22Rv1 (cell line): ENCODE measurements around the gene C1orf159.
"Not testable (repeated sequence)": the region's sequence is repeated elsewhere in the genome, so short reads cannot be mapped to it uniquely, and the experiment has no call there.

Source experiments
- ZFX ChIP-seq: fragments of 450-650 bp; IDR thresholded peaks from 2 replicates; pipeline ENCODE4 v1.6.1; 2017; ENCODE audit warnings: antibody characterized with exemption, borderline replicate concordance
- TF ChIP-seq, protein P1 (sequence below): fragments of 450-650 bp; IDR thresholded peaks from 2 replicates; pipeline ENCODE4 v1.5.1; 2017; ENCODE audit warnings: mild to moderate bottlenecking

- TF ChIP-seq, protein P1, sequence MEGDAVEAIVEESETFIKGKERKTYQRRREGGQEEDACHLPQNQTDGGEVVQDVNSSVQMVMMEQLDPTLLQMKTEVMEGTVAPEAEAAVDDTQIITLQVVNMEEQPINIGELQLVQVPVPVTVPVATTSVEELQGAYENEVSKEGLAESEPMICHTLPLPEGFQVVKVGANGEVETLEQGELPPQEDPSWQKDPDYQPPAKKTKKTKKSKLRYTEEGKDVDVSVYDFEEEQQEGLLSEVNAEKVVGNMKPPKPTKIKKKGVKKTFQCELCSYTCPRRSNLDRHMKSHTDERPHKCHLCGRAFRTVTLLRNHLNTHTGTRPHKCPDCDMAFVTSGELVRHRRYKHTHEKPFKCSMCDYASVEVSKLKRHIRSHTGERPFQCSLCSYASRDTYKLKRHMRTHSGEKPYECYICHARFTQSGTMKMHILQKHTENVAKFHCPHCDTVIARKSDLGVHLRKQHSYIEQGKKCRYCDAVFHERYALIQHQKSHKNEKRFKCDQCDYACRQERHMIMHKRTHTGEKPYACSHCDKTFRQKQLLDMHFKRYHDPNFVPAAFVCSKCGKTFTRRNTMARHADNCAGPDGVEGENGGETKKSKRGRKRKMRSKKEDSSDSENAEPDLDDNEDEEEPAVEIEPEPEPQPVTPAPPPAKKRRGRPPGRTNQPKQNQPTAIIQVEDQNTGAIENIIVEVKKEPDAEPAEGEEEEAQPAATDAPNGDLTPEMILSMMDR = not testable (repeated sequence)
- TF ChIP-seq ZFX = not testable (repeated sequence)
Observed at GRCh38 chr1:1077396-1077795, 38.5 kb downstream of the C1orf159 start.
